H1 (cell line): ENCODE results near the gene GLRX5. TPM values are rescaled to one million over a fixed set of nuclear protein-coding genes. Genes with fewer than 3 reads are reported as not detected.

Source experiments
- CHD7 ChIP-seq: fragments of 300-600 bp; sonication (generic); IDR thresholded peaks from 2 replicates; pipeline ENCODE4 v1.7.1; 2012; ENCODE audit warnings: low read length, moderate library complexity, mild to moderate bottlenecking, inconsistent platforms; ENCODE audit not compliant: insufficient replicate concordance
- FOSL1 ChIP-seq: IDR thresholded peaks from 2 replicates; pipeline ENCODE4 v1.6.1; 2011; ENCODE audit warnings: mild to moderate bottlenecking, low read depth, low read length, moderate library complexity; ENCODE audit not compliant: insufficient read depth
- GABPA ChIP-seq: IDR thresholded peaks from 2 replicates; pipeline ENCODE4 v1.6.1; 2011; ENCODE audit warnings: mild to moderate bottlenecking, low read length, moderate library complexity, borderline replicate concordance; ENCODE audit not compliant: insufficient read depth
- RFX5 ChIP-seq: IDR thresholded peaks from 2 replicates; pipeline ENCODE4 v1.6.1; 2011; ENCODE audit warnings: low read depth, low read length, improper control_type of control experiment, borderline replicate concordance
- SAP30 ChIP-seq: fragments of 300-600 bp; sonication (generic); IDR thresholded peaks from 2 replicates; pipeline ENCODE4 v1.7.1; 2012; ENCODE audit warnings: low read length, moderate library complexity, mild to moderate bottlenecking, inconsistent platforms; ENCODE audit not compliant: insufficient read depth, insufficient replicate concordance
- SIN3A ChIP-seq, 2 experiments: IDR thresholded peaks in 1 of 2; conservative IDR thresholded peaks in 1 of 2; 2 replicates each; pipeline ENCODE4 v1.6.1; 2011 to 2012; ENCODE audit warnings: low read length in 2 of 2, improper control_type of control experiment in 1 of 2, low read depth in 1 of 2, mild to moderate bottlenecking in 1 of 2
- SP1 ChIP-seq: IDR thresholded peaks from 2 replicates; pipeline ENCODE4 v1.6.1; 2011; ENCODE audit warnings: low read depth, low read length
- YY1 ChIP-seq: IDR thresholded peaks from 2 replicates; pipeline ENCODE4 v1.6.1; 2011; ENCODE audit warnings: low read depth, mild to moderate bottlenecking, low read length
- polyA plus RNA-seq, 7 experiments: library from polyadenylated mRNA; depleted of rRNA in 3 of 7; stranded (reverse) in 5 of 7; unstranded in 2 of 7; fragments of >200 nt in 5 of 7; fragments of 200-250 nt in 2 of 7; gene quantifications; 1 replicate in 5 of 7; 2 replicates in 1 of 7; 4 replicates in 1 of 7; pipeline versions ENCODE4 v1.2.1 to v1.2.3, GENCODE V29; 2011 to 2013; ENCODE audit warnings: missing spikeins in 2 of 7, mixed read lengths in 2 of 7
- total RNA-seq: library from RNA; stranded (reverse); fragmentation: NEBNext Ultra II Directional; extraction: Animal tissue kit (Norgen Biotek cat#: 25700); gene quantifications from 2 replicates; pipeline ENCODE4 v1.2.1, GENCODE V29; 2021

GLRX5 gene
- total and polyA plus RNA-seq, 2 of the 8 experiments (the other 6 are each of a cell fraction or from before 2014, with no cell fraction given), result 70.1 to 88.8 TPM

DNA sequence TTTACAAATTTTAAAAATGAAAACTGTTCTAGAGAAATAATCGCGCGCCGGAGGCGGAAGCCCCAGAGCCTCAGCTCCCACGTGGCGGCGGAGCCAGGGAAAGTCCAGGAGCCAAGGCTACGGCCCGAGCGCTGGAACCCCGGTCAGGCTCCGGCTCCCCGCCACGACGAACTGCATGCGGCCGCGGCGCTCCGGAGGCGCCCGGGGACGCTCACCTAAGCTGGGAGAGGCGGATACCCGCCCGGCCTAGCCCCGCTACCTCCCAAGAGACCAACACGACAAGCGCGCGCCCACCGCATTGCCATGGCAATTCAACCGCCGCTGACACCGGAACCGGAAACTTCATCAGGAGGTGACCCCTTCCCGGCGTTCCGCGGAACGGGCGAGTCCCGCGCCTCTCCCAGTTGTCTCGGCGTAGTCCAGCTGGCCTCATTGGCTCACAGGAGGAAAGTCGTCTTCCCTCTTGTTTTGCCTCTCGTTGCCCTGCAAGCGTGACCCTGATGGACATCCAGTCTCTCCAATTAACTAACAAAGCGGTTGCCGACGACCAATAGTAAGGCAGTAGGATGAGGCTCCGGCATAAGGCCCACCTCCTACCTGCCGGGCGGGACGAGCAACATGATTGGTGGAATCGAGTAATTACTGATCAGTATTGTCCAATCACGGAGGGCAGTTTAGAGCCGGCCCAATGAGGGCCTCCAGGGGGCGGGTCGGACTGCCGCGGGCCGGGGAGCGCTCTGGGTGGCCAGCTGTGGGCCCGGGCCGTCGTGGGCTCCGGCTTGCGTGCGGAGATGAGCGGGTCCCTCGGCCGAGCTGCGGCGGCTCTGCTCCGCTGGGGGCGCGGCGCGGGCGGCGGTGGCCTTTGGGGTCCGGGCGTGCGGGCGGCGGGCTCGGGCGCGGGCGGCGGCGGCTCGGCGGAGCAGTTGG is at the start of gene GLRX5 (continued):
- TF ChIP-seq SIN3A (conservative IDR thresholded peaks at IDR 0.05 in 1 of 2, IDR thresholded peaks at IDR 0.05 in 1 of 2; ENCODE audit: low read depth in 1 of 2, low read length in 2 of 2) (peak; percentile 93 to 95; a peak in 3 of 4 replicates), GABPA (peak; percentile 95), YY1 (no peak), CHD7 (no peak), FOSL1 (no peak), SP1 (peak; percentile 99), SAP30 (peak; percentile 61), RFX5 (no peak)
